Suprapubic skin (tissue), 4 donors: ENCODE results near the gene NCKAP5.

Experiments
- POLR2A ChIP-seq, 2 donors: fragments of 450-650 bp; IDR thresholded peaks; one replicate each; pipeline ENCODE4 v1.6.1; 2017; ENCODE audit warnings: antibody characterized with exemption in 2 of 2, mild to moderate bottlenecking in 2 of 2, moderate library complexity in 2 of 2
- POLR2AphosphoS5 ChIP-seq, 3 donors: sonication (generic); formaldehyde crosslinking; IDR thresholded peaks; one replicate each; pipeline ENCODE4 v1.6.1; 2017; ENCODE audit warnings: antibody characterized with exemption in 3 of 3
- TF ChIP-seq, protein P1 (sequence below), 2 donors: fragments of 200-600 bp in 1 of 2; fragments of 450-650 bp in 1 of 2; sonication (generic) in 1 of 2; IDR thresholded peaks; one replicate each; pipeline ENCODE4 v1.5.1; 2016 to 2019; ENCODE audit warnings: antibody characterized with exemption in 2 of 2, mild to moderate bottlenecking in 1 of 2, moderate library complexity in 1 of 2

DNA sequence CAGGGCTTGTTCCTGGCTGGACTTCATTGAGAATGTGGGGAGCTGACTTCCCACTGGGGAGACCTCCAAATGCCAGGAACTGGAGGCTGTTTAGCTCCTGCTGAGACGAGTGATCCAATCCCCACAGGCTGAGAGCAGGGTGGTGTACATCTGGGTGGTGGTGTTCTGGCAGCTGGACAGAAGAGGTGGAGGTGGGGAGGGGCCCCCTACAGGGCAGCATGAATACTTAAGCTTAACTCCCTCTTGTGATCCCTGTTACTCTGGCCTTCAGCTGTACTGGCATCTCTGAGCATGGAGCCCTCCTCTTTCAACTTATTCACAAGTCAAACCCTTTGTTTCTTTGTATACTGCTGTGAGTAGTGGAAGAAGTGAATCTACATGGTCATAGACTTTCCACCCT, 730.5 kb downstream of the NCKAP5 start:
- TF ChIP-seq, protein P1, sequence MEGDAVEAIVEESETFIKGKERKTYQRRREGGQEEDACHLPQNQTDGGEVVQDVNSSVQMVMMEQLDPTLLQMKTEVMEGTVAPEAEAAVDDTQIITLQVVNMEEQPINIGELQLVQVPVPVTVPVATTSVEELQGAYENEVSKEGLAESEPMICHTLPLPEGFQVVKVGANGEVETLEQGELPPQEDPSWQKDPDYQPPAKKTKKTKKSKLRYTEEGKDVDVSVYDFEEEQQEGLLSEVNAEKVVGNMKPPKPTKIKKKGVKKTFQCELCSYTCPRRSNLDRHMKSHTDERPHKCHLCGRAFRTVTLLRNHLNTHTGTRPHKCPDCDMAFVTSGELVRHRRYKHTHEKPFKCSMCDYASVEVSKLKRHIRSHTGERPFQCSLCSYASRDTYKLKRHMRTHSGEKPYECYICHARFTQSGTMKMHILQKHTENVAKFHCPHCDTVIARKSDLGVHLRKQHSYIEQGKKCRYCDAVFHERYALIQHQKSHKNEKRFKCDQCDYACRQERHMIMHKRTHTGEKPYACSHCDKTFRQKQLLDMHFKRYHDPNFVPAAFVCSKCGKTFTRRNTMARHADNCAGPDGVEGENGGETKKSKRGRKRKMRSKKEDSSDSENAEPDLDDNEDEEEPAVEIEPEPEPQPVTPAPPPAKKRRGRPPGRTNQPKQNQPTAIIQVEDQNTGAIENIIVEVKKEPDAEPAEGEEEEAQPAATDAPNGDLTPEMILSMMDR (IDR thresholded peaks at IDR 0.05) = no peak
- TF ChIP-seq POLR2A (IDR thresholded peaks at IDR 0.05) (no peak), POLR2AphosphoS5 (IDR thresholded peaks at IDR 0.05) (no peak)
